ENCODE data around the gene POLR3GL. TPM values are rescaled to one million over a fixed set of nuclear protein-coding genes. Genes with fewer than 3 reads are reported as not detected.

The POLR3GL gene
- total RNA-seq, 1 experiment from 2014 or later: 7.9 TPM

GRCh38 chr1:145985502-145986439 is 21.3 kb downstream of the POLR3GL start:
- H3K4me3 Mint-ChIP-seq: no peak overlapping the region; a peak in 1 of 5 replicates
- Histone ChIP-seq H3K4ac (ENCODE audit: low read depth, low read length) (no peak overlapping the region), H3T11ph (ENCODE audit: low read length) (no peak overlapping the region), H4K8ac (replicated peaks; ENCODE audit: insufficient read length, low read depth, low read length) (no peak overlapping the region), H3K9ac (ENCODE audit: extremely low read depth, insufficient read length, low read length) (no peak overlapping the region), H3K4me1 (ENCODE audit: insufficient read depth, low read length) (peaks cover 9% of the 10 kb centered on the region; the same call in 1 of the 2 replicates), H2BK120ac (ENCODE audit: low read depth, low read length, poor library complexity, severe bottlenecking) (no peak overlapping the region), H3K27ac (ENCODE audit: insufficient read length, low read depth, low read length) (no peak overlapping the region), H3K23ac (ENCODE audit: insufficient read length, low read depth, low read length) (no peak overlapping the region), H3K4me2 (ENCODE audit: insufficient read depth, insufficient read length, low read length) (no peak overlapping the region), H2BK12ac (ENCODE audit: insufficient read length, low read depth, low read length) (peak overlapping the region; percentile 52), H4K20me1 (ENCODE audit: control insufficient read depth, insufficient read depth, insufficient read length) (no peaks in the 10 kb centered on the region), H3K14ac (ENCODE audit: insufficient read depth, low read length) (peak overlapping the region; percentile 32; the same call in 1 of the 2 replicates), H3K79me2 (ENCODE audit: insufficient read depth, low read length) (no peaks in the 10 kb centered on the region), H2AK5ac (ENCODE audit: insufficient read length, low read length) (no peak overlapping the region), H2AFZ (ENCODE audit: low read length) (no peak overlapping the region), H2BK15ac (ENCODE audit: low read depth, low read length) (no peak overlapping the region), H3K23me2 (ENCODE audit: insufficient read length, low read depth, low read length, poor library complexity, severe bottlenecking) (no peaks in the 10 kb centered on the region), H2BK20ac (ENCODE audit: low read depth, low read length, poor library complexity, severe bottlenecking) (no peak overlapping the region), H3K9me3 (ENCODE audit: control insufficient read depth, low read depth, low read length) (no peaks in the 10 kb centered on the region), H3K27me3 (ENCODE audit: insufficient read depth, low read length) (no peaks in the 10 kb centered on the region), H4K91ac (ENCODE audit: insufficient read length, low read depth, low read length) (no peak overlapping the region), H3K79me1 (ENCODE audit: insufficient read depth, low read depth, low read length, poor library complexity, severe bottlenecking) (no peaks in the 10 kb centered on the region), H4K5ac (ENCODE audit: insufficient read length, low read depth, low read length) (no peak overlapping the region), H2BK5ac (ENCODE audit: insufficient read length, low read length) (no peak overlapping the region), H3K18ac (ENCODE audit: insufficient read length, low read depth, low read length) (peak overlapping the region; percentile 33), H3K56ac (ENCODE audit: insufficient read length, low read depth, low read length) (no peak overlapping the region)
- H3K36me3 Mint-ChIP-seq (ENCODE audit: insufficient read depth in 1 of 3, low read depth in 3 of 3): no peaks in the 10 kb centered on the region
- WGBS (ENCODE audit: extremely low coverage, insufficient read length, low lambda C conversion rate): no CpG with 5 or more reads among the region's 15 CpGs
- H3K27me3 Mint-ChIP-seq (ENCODE audit: low read depth): peaks cover 5% of the 10 kb centered on the region
- TF ChIP-seq CTCF (conservative IDR thresholded peaks at IDR 0.05): no peak
- no peaks in the 10 kb centered on the region for H3K9me3 Mint-ChIP-seq
- no peak for DNase-seq
- H3K4me1 Mint-ChIP-seq: peaks cover 23 to 28% of the 10 kb centered on the region in 2 experiments
- peak overlapping the region in 2 of 3 experiments; percentile 0 to 78; a peak in 4 of 7 replicates for H3K27ac Mint-ChIP-seq

Data from H9 (cell line).